ENCODE data around the gene SGSM1. TPM values are rescaled to one million over a fixed set of nuclear protein-coding genes. Genes with fewer than 3 reads are reported as not detected.

SGSM1 gene
- total RNA-seq, 4 donors from 2014 or later = 1.4 to 3.3 (median 2.1) TPM

DNA sequence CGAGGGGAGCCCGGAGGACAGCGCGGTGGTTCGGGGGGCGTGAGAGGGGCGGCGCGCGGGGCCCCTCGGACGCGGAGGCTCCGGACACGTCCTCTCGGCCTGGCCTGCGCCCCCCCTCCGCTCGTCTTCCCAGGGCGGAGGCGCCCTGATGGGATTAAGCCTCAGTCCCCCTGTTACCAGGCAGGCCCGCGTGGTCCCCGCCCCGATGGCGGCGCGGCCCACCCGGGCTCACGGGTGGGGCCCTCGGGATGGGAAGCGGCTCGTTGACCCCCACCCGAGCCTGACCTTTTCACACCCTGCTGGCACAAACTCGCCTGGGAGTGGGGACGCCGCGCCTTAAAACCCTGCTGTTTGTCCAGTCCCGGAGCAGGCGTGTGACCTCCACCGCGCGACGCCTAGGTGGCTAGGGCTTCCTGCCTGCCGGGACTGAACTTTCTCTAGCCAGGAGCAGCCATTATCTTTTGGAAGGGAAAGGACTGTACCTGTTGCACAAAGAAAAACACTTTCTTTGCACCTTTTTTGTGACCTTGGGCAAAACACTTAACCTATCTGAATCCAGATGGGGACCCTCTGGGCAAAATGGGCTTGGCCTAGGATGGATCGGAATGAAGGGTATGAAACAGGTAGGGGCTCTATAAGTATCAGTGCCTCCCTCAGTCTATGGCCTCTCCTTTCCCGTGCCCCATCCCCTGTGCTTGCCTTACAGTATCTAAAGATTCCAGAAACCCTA lies 147.5 kb downstream of the SGSM1 start:
- no peaks in the 10 kb centered on the region for H3K36me3 ChIP-seq
- H3K27me3 ChIP-seq = no peaks in the 10 kb centered on the region
- peaks cover 0 to 31% (median 2%) of the 10 kb centered on the region in 4 donors for H3K4me1 ChIP-seq
- H3K9me3 ChIP-seq = no peaks in the 10 kb centered on the region
- TF ChIP-seq POLR2A (IDR thresholded peaks at IDR 0.05) = no peak
- TF ChIP-seq, protein P1, sequence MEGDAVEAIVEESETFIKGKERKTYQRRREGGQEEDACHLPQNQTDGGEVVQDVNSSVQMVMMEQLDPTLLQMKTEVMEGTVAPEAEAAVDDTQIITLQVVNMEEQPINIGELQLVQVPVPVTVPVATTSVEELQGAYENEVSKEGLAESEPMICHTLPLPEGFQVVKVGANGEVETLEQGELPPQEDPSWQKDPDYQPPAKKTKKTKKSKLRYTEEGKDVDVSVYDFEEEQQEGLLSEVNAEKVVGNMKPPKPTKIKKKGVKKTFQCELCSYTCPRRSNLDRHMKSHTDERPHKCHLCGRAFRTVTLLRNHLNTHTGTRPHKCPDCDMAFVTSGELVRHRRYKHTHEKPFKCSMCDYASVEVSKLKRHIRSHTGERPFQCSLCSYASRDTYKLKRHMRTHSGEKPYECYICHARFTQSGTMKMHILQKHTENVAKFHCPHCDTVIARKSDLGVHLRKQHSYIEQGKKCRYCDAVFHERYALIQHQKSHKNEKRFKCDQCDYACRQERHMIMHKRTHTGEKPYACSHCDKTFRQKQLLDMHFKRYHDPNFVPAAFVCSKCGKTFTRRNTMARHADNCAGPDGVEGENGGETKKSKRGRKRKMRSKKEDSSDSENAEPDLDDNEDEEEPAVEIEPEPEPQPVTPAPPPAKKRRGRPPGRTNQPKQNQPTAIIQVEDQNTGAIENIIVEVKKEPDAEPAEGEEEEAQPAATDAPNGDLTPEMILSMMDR (IDR thresholded peaks at IDR 0.05) = no peak
- peak in 1 of 3 donors; percentile 74 for DNase-seq
- peak overlapping the region; percentile 58 to 98 (median 80) for H3K27ac ChIP-seq
- H3K4me3 ChIP-seq = peak overlapping the region; percentile 51 to 90 (median 59)

DNA sequence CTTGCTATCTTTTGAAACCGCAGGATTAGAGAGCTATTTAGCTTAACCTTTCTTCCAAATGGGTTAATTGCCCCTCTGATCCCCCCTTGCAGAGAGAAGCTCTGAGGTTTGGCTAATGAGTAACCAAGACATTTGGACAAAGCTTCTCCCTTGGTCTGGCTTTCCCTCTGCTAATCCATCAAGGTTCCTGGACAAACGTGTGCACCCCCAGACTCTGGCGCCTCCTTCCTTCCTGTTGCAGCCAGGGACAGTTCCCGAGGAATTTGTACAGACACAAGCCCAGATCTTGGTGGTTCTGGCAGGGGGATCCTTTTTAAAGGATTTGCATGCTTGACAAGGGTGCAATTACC lies 148.1 kb downstream of the SGSM1 start:
- no peak for DNase-seq
- H3K4me1 ChIP-seq = peaks cover 0 to 36% (median 2%) of the 10 kb centered on the region in 4 donors
- peak overlapping the region in 3 of 4 donors; percentile 73 to 98 (median 87) for H3K27ac ChIP-seq
- H3K36me3 ChIP-seq = no peaks in the 10 kb centered on the region
- peak overlapping the region in 2 of 4 donors; percentile 60 to 90 for H3K4me3 ChIP-seq
- H3K9me3 ChIP-seq = no peaks in the 10 kb centered on the region
- H3K27me3 ChIP-seq = no peaks in the 10 kb centered on the region
- TF ChIP-seq, protein P1 (IDR thresholded peaks at IDR 0.05) = no peak
- TF ChIP-seq POLR2A (IDR thresholded peaks at IDR 0.05) = no peak

- no peaks in the 10 kb centered on the region for H3K9me3 ChIP-seq
- H3K4me3 ChIP-seq = peak overlapping the region in 1 of 4 donors; percentile 60
- TF ChIP-seq, protein P1 (IDR thresholded peaks at IDR 0.05) = no peak
- no peak for TF ChIP-seq POLR2A (IDR thresholded peaks at IDR 0.05)
- H3K27ac ChIP-seq = peak overlapping the region in 2 of 4 donors; percentile 0 to 22
- H3K36me3 ChIP-seq = no peaks in the 10 kb centered on the region
- H3K27me3 ChIP-seq = no peaks in the 10 kb centered on the region
- DNase-seq = no peak
- peaks cover 0 to 43% (median 2%) of the 10 kb centered on the region in 4 donors for H3K4me1 ChIP-seq
Observed at GRCh38 chr22:24954856-24955255, 148.8 kb downstream of the SGSM1 start.

- H3K4me1 ChIP-seq = peaks cover 0 to 47% (median 2%) of the 10 kb centered on the region in 4 donors
Observed at GRCh38 chr22:24957043-24957442, 151.0 kb downstream of the SGSM1 start.

DNA sequence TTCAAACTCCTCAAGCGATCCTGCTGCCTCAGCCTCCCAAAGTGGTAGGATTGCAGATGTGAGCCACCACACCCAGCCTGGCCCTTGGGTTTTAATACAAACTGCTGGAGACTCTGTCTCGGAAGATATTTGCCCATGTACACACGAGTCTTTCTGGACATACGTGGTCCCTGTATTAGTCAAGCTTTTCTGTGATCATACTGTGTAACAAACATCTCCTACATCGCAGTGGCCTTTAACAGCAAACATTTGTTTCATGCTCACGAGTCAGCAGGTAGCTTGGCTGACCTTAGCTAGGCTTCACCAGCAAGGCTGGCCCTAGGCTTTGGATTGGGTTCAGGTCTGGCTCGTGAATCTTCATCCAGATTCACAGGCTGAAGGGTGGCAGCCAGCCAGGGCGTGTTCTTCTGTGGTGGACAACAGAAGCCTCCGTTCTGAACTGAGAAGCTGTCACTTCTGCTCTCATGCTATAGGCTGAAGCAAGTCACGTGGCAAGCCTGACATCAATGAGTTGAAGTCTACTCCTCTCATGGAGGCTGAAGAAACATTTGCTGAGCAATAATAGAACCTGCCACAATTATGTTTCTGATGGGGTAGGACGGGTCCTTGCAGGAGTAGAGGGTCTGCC lies 155.3 kb downstream of the SGSM1 start:
- no peak for DNase-seq

More at GRCh38 chr22:24957043-24957442, 151.0 kb downstream of the SGSM1 start:
- Histone ChIP-seq H3K27me3 (no peaks in the 10 kb centered on the region), H3K9me3 (no peaks in the 10 kb centered on the region), H3K4me3 (no peak overlapping the region), H3K36me3 (peaks cover 0 to 8% (median 0%) of the 10 kb centered on the region in 3 donors), H3K27ac (peak overlapping the region in 1 of 4 donors; percentile 10)
- no peak for DNase-seq
- no peak for TF ChIP-seq POLR2A (IDR thresholded peaks at IDR 0.05)
- TF ChIP-seq, protein P1 (IDR thresholded peaks at IDR 0.05) = no peak

More for the DNA sequence above, 155.3 kb downstream of the SGSM1 start:
- peaks cover 0 to 8% (median 0%) of the 10 kb centered on the region in 3 donors for H3K36me3 ChIP-seq
- H3K27ac ChIP-seq = no peak overlapping the region
- TF ChIP-seq, protein P1 (IDR thresholded peaks at IDR 0.05) = no peak
- no peak for TF ChIP-seq POLR2A (IDR thresholded peaks at IDR 0.05)
- peaks cover 0 to 34% (median 2%) of the 10 kb centered on the region in 4 donors for H3K4me1 ChIP-seq
- H3K27me3 ChIP-seq = no peaks in the 10 kb centered on the region
- no peak overlapping the region for H3K4me3 ChIP-seq
- no peaks in the 10 kb centered on the region for H3K9me3 ChIP-seq
